Measurements from ENCODE around the gene EIF4G3.

The EIF4G3 gene

DNA sequence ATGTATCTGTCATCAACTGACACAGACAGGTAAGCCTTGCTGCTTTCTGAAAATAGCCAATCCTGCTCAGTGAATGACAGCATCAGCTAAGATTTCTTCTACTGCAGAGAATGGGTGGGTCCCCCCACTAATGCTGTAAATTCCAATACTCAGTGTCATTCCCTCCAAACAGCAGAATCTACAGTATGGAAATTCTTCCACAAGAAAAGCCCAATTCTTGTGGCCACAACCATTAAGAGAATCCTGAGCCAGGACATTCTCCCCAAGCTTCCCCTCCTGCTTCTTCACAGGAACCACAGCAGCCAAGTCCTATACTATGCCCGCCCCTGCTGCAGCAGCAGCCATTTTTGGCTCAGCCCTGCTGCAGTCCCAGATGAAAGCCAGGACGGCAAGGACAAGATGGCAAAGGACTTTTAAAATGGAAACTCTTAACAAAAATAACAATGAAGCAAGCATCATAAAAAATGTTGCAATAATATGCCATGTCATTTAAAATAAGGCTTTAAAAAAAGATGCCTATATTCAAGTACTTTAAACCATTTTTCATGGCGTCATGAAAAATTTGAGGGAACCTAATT, 26.8 kb downstream of the EIF4G3 start:
- Histone ChIP-seq H3F3A (ENCODE audit: insufficient read depth, low read length) (no peaks in the 10 kb centered on the region; the same call in 1 of the 2 replicates), H3K36me3 (ENCODE audit: insufficient read depth, low read length) (peaks cover 67% of the 10 kb centered on the region), H3K27me3 (ENCODE audit: insufficient read depth, low read length) (no peaks in the 10 kb centered on the region), H3K4me1 (ENCODE audit: insufficient read depth, low read length, severe bottlenecking) (no peaks in the 10 kb centered on the region), H3K9me3 (ENCODE audit: low read length) (no peaks in the 10 kb centered on the region), H4K20me1 (ENCODE audit: insufficient read depth, low read length) (no peaks in the 10 kb centered on the region), H3K9ac (ENCODE audit: low read length) (no peak overlapping the region), H3K79me2 (ENCODE audit: insufficient read depth, low read length) (peaks cover 38% of the 10 kb centered on the region), H2AFZ (ENCODE audit: low read length) (no peak overlapping the region), H3K4me3 (ENCODE audit: low read depth, low read length, poor library complexity, severe bottlenecking) (no peak overlapping the region), H3K27ac (ENCODE audit: low read depth, low read length, poor library complexity, severe bottlenecking) (no peak overlapping the region), H3K4me2 (ENCODE audit: low read length) (no peak overlapping the region), H3K9me2 (ENCODE audit: low read depth, low read length) (no peaks in the 10 kb centered on the region)
- TF ChIP-seq, protein P1, sequence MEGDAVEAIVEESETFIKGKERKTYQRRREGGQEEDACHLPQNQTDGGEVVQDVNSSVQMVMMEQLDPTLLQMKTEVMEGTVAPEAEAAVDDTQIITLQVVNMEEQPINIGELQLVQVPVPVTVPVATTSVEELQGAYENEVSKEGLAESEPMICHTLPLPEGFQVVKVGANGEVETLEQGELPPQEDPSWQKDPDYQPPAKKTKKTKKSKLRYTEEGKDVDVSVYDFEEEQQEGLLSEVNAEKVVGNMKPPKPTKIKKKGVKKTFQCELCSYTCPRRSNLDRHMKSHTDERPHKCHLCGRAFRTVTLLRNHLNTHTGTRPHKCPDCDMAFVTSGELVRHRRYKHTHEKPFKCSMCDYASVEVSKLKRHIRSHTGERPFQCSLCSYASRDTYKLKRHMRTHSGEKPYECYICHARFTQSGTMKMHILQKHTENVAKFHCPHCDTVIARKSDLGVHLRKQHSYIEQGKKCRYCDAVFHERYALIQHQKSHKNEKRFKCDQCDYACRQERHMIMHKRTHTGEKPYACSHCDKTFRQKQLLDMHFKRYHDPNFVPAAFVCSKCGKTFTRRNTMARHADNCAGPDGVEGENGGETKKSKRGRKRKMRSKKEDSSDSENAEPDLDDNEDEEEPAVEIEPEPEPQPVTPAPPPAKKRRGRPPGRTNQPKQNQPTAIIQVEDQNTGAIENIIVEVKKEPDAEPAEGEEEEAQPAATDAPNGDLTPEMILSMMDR (IDR thresholded peaks at IDR 0.05; ENCODE audit: low read length) = no peak
- no peak for TF ChIP-seq EZH2 (IDR thresholded peaks at IDR 0.05; ENCODE audit: borderline replicate concordance, low read length)

DNA sequence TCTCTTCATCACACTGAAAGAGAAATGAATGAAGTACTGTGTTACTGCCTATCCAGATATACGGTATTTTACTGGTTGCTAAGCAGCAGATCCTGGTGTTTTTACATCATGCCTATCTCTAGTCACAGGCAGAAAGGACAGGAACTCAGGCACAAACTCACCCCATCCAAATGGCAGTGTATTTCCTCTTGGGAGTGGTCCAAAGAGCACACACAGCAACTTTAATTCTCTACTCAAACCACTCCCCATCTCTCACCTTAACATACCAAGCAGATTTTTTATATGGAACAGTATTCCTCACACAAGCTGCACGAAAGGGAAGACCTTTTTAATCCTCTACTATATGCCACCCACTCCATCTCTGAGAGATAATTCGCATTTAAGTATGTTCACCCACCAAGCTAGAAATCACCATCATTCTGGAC, 27.3 kb downstream of the EIF4G3 start:
- peaks cover 66% of the 10 kb centered on the region for H3K36me3 ChIP-seq (ENCODE audit: insufficient read depth, low read length)
- no peaks in the 10 kb centered on the region for H3K27me3 ChIP-seq (ENCODE audit: insufficient read depth, low read length)

DNA sequence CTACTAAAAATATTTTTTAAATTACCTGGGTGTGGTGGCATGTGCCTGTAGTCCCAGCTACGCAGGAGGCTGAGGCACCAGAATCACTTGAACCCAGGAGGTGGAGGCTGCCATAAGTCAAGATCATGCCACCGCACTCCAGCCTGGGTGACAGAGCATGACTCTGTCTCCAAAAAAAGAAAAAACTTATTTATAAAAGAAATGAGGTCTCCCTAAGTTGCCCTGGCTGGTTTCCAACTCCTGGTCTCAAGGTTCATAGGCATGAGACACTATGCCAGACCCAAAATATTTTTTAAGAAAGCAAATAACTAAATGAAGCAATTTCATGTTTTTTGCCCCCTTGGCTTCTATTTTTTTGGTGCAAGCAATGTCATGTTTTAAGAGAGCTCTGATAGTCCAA, 32.9 kb downstream of the EIF4G3 start:
- no peak overlapping the region for H3K9ac ChIP-seq (ENCODE audit: low read length)
- H3K36me3 ChIP-seq (ENCODE audit: insufficient read depth, low read length) = peaks cover 33% of the 10 kb centered on the region
- no peak for TF ChIP-seq EZH2 (IDR thresholded peaks at IDR 0.05; ENCODE audit: borderline replicate concordance, low read length)
- TF ChIP-seq, protein P1 (IDR thresholded peaks at IDR 0.05; ENCODE audit: low read length) = no peak
- no peak overlapping the region for H3K4me3 ChIP-seq (ENCODE audit: low read depth, low read length, poor library complexity, severe bottlenecking)
- H4K20me1 ChIP-seq (ENCODE audit: insufficient read depth, low read length) = no peaks in the 10 kb centered on the region
- H3K9me2 ChIP-seq (ENCODE audit: low read depth, low read length) = no peaks in the 10 kb centered on the region
- H3K9me3 ChIP-seq (ENCODE audit: low read length) = no peaks in the 10 kb centered on the region
- no peak overlapping the region for H3K27ac ChIP-seq (ENCODE audit: low read depth, low read length, poor library complexity, severe bottlenecking)
- H3K79me2 ChIP-seq (ENCODE audit: insufficient read depth, low read length) = peaks cover 7% of the 10 kb centered on the region; the same call in 1 of the 2 replicates
- no peaks in the 10 kb centered on the region for H3K27me3 ChIP-seq (ENCODE audit: insufficient read depth, low read length)
- H3K4me1 ChIP-seq (ENCODE audit: insufficient read depth, low read length, severe bottlenecking) = peaks cover 30% of the 10 kb centered on the region
- no peaks in the 10 kb centered on the region; the same call in 1 of the 2 replicates for H3F3A ChIP-seq (ENCODE audit: insufficient read depth, low read length)
- H2AFZ ChIP-seq (ENCODE audit: low read length) = no peak overlapping the region
- H3K4me2 ChIP-seq (ENCODE audit: low read length) = no peak overlapping the region

More for the DNA sequence above, 27.3 kb downstream of the EIF4G3 start:
- H4K20me1 ChIP-seq (ENCODE audit: insufficient read depth, low read length) = no peaks in the 10 kb centered on the region
- H3F3A ChIP-seq (ENCODE audit: insufficient read depth, low read length) = no peaks in the 10 kb centered on the region; the same call in 1 of the 2 replicates
- H3K9me2 ChIP-seq (ENCODE audit: low read depth, low read length) = no peaks in the 10 kb centered on the region
- no peak overlapping the region for H3K27ac ChIP-seq (ENCODE audit: low read depth, low read length, poor library complexity, severe bottlenecking)
- TF ChIP-seq EZH2 (IDR thresholded peaks at IDR 0.05; ENCODE audit: borderline replicate concordance, low read length) = no peak
- TF ChIP-seq, protein P1 (IDR thresholded peaks at IDR 0.05; ENCODE audit: low read length) = no peak
- H3K4me1 ChIP-seq (ENCODE audit: insufficient read depth, low read length, severe bottlenecking) = no peaks in the 10 kb centered on the region
- no peak overlapping the region for H2AFZ ChIP-seq (ENCODE audit: low read length)
- no peak overlapping the region for H3K4me2 ChIP-seq (ENCODE audit: low read length)
- peaks cover 34% of the 10 kb centered on the region for H3K79me2 ChIP-seq (ENCODE audit: insufficient read depth, low read length)
- no peaks in the 10 kb centered on the region for H3K9me3 ChIP-seq (ENCODE audit: low read length)
- H3K4me3 ChIP-seq (ENCODE audit: low read depth, low read length, poor library complexity, severe bottlenecking) = no peak overlapping the region
- H3K9ac ChIP-seq (ENCODE audit: low read length) = no peak overlapping the region

Measured in OCI-LY1 (cell line).